ENCODE measurements around the gene MELK. TPM values are rescaled to one million over a fixed set of nuclear protein-coding genes. Genes with fewer than 3 reads are reported as not detected.

MELK gene
- total RNA-seq, result 11.7 and 14.0 TPM in 2 replicates

GRCh38 chr9:36572515-36573418 lies at the start of gene MELK:
TSS of gene MELK (plus strand) at chr9:36572895. CDS start at chr9:36581682, 8,787 bp downstream.

Other genes starting within 250 kb of the MELK start
- gene RNF38, start 172.6 kb upstream of the MELK start, total RNA-seq, result 5.1 and 7.5 TPM in 2 replicates